ENCODE measurements around the gene SMAD3. TPM values are rescaled to one million over a fixed set of nuclear protein-coding genes. Genes with fewer than 3 reads are reported as not detected.

The SMAD3 gene
- total RNA-seq, 1 donor = 96.3 TPM

DNA sequence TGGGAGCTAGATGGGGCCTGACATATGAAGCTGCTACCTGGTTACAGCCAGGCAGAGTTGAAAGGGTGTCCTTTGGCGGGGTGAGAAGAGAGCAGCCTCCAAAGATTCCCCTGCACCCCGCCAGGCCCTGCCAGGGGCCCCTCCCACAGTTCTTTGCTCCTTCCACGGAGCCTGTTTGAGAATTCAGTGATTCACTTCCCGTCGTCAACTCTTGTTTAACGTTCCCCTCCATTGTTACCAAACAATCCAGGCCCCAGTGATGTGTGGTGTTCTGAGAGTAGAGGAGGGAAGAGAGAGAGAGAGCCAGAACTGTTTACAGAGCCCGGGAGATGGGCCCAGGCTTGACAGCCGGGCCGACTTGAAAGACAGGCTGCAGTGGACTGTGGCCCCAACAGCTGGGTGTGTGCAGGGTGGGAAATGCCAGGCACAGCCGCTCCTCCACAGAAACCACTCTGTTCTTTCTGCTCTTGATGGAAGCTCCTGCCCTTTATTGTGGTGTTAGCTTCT is 81.5 kb downstream of the SMAD3 start:
- no peak overlapping the region for H3K4me3 ChIP-seq (ENCODE audit: low read depth, low read length)
- TF ChIP-seq, protein P1, sequence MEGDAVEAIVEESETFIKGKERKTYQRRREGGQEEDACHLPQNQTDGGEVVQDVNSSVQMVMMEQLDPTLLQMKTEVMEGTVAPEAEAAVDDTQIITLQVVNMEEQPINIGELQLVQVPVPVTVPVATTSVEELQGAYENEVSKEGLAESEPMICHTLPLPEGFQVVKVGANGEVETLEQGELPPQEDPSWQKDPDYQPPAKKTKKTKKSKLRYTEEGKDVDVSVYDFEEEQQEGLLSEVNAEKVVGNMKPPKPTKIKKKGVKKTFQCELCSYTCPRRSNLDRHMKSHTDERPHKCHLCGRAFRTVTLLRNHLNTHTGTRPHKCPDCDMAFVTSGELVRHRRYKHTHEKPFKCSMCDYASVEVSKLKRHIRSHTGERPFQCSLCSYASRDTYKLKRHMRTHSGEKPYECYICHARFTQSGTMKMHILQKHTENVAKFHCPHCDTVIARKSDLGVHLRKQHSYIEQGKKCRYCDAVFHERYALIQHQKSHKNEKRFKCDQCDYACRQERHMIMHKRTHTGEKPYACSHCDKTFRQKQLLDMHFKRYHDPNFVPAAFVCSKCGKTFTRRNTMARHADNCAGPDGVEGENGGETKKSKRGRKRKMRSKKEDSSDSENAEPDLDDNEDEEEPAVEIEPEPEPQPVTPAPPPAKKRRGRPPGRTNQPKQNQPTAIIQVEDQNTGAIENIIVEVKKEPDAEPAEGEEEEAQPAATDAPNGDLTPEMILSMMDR (IDR thresholded peaks at IDR 0.05; ENCODE audit: insufficient read depth, low read length) = no peak
- DNase-seq (ENCODE audit: low read depth) = peak; percentile 94

- TF ChIP-seq, protein P1 (IDR thresholded peaks at IDR 0.05; ENCODE audit: insufficient read depth, low read length) = no peak
- H3K4me3 ChIP-seq (ENCODE audit: low read depth, low read length) = no peak overlapping the region
Observed at GRCh38 chr15:67147396-67147949, 82.1 kb downstream of the SMAD3 start.

GRCh38 chr15:67148196-67148701 is 82.8 kb downstream of the SMAD3 start:
- no peak overlapping the region for H3K4me3 ChIP-seq (ENCODE audit: low read depth, low read length)
- TF ChIP-seq, protein P1 (IDR thresholded peaks at IDR 0.05; ENCODE audit: insufficient read depth, low read length) = no peak
- DNase-seq (ENCODE audit: low read depth) = peak; percentile 57

More at GRCh38 chr15:67147396-67147949, 82.1 kb downstream of the SMAD3 start:
- no peak for DNase-seq (ENCODE audit: low read depth)

- DNase-seq (ENCODE audit: low read depth) = no peak
- TF ChIP-seq, protein P1 (IDR thresholded peaks at IDR 0.05; ENCODE audit: insufficient read depth, low read length) = no peak
- H3K4me3 ChIP-seq (ENCODE audit: low read depth, low read length) = no peak overlapping the region
Observed at GRCh38 chr15:67149068-67149772, 83.8 kb downstream of the SMAD3 start.

DNA sequence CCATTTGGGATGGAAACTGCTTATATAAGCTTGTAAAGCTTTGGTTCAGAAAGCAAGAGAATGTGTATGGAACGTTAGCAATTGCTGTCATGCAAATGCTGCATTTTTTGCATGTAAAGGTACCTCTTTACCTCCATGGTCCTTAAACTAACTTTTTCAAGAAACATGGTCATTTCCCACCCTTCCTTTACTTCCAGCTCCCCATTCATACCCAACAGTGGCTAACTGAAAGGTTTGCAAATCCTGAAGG is 84.3 kb downstream of the SMAD3 start:
- no peak overlapping the region for H3K4me3 ChIP-seq (ENCODE audit: low read depth, low read length)
- TF ChIP-seq, protein P1 (IDR thresholded peaks at IDR 0.05; ENCODE audit: insufficient read depth, low read length) = no peak
- no peak for DNase-seq (ENCODE audit: low read depth)

DNA sequence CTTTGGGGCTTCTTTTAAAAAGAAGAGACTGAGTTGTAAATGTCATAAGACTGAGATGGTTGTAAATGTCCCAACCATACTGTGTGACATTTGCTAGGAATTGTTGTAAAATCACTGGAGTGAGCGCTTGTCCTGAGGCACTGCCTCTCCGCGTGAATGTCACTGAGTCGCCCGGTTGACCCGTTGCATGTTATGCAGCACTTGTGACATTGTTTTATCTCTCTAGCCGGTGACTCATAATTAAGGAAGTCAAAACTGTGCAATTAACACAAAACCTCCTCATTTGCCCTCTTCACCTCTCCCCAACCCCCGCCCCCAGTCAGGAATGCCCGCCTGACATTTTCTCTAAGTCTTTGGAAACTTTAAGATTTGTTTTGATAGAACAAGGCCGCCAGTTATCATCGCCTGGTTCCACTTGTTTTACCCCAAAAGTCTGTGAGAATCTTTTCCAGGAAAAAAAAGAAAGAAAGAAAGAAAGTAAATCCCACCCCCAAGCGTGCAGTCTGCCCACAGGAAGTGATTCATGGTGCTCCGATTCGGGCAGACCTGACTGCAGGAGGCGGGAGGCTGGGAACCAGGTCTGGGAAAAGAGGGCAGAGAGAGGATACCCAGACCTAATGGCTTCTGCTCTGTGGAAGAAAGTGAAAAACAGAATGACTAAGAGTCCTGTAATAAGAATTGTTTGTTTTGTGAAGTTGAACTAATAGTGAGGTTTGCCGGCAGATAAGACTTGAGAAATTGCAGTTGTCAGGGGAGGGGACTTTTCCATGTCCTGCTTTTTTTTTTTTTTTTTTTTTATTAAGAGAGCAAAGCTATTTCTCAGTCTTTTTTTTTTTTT is 84.8 kb downstream of the SMAD3 start:
- TF ChIP-seq, protein P1 (IDR thresholded peaks at IDR 0.05; ENCODE audit: insufficient read depth, low read length) = no peak
- DNase-seq (ENCODE audit: low read depth) = peak; percentile 99
- H3K4me3 ChIP-seq (ENCODE audit: low read depth, low read length) = peak overlapping the region; percentile 2
